ENCODE data around the gene CWF19L2.

Gene CWF19L2

DNA sequence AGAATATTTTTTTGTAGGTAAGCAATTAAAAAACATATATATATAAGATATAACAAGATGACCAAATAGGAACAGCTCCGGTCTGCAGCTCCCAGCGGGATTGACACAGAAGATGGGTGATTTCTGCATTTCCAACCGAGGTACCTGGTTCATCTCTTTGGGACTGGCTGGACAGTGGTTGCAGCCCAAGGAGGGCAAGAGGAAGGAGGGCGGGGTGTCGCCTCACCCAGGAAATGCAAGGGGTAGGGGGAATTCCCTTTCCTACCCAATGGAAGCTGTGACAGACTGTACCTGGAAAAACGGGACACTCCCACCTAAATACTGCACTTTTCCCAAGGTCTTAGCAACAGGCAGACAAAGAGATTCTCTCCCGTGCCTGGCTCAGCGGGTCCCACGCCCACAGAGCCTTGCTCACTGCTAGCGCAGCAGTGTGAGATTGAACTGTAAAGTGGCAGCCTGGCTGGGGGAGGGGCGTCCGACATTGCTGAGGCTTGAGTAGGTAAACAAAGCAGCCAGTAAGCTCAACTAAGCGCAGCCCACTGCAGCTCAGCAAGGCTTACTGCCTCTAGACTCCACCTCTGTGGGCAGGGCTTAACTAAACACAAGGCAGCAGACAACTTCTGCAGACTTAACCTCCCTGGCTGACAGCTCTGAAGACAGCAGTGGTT lies 163.8 kb downstream of the CWF19L2 start:
- no peak for DNase-seq

DNA sequence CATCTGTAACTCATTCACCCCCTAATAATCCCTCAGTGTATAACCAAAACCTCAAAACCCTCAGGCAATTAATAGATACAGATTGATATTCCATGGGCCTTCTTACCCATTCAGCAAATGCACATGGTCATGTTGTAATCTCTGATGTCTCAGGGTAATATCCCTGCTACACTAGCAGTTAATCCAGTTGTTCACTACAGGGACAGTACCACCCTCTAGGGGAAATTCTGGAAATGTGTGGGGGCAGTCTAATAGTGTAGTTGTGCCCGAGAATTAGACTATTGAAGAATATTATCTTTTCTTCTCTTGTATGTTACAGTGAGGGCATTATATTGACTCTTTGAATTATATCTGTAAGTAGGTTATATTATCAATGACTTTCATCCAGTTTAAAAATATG lies 175.4 kb downstream of the CWF19L2 start:
- DNase-seq: no peak
